GM19025 (cell line): ENCODE results near the gene PTH1R.

Experiments used
- ATAC-seq: cut with Tn5 transposase; IDR thresholded peaks from one replicate; pipeline ENCODE4 v1.9.1; 2021; ENCODE audit warnings: mild to moderate bottlenecking, low read depth, moderate library complexity; ENCODE audit not compliant: unreplicated experiment

The PTH1R gene

GRCh38 chr3:46849045-46849631 lies 28.4 kb upstream of the PTH1R start:
- ATAC-seq: no peak

GRCh38 chr3:46849686-46850467 lies 27.6 kb upstream of the PTH1R start:
- ATAC-seq: no peak

DNA sequence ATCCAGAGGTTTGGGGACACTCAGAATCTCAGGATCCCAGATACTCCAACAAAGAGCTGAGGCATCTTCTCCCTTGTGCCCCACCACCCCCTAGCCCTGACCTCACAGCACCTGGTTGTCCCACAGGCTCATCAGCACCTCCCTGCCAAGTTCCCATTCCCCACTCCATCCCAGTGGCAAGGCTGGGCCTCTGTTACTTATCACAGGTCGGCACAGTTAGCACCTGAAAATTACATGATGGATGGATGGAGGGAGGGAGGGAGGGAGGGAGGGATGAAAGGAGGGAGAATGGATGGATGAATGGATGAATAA lies 27.1 kb upstream of the PTH1R start:
- no peak for ATAC-seq

DNA sequence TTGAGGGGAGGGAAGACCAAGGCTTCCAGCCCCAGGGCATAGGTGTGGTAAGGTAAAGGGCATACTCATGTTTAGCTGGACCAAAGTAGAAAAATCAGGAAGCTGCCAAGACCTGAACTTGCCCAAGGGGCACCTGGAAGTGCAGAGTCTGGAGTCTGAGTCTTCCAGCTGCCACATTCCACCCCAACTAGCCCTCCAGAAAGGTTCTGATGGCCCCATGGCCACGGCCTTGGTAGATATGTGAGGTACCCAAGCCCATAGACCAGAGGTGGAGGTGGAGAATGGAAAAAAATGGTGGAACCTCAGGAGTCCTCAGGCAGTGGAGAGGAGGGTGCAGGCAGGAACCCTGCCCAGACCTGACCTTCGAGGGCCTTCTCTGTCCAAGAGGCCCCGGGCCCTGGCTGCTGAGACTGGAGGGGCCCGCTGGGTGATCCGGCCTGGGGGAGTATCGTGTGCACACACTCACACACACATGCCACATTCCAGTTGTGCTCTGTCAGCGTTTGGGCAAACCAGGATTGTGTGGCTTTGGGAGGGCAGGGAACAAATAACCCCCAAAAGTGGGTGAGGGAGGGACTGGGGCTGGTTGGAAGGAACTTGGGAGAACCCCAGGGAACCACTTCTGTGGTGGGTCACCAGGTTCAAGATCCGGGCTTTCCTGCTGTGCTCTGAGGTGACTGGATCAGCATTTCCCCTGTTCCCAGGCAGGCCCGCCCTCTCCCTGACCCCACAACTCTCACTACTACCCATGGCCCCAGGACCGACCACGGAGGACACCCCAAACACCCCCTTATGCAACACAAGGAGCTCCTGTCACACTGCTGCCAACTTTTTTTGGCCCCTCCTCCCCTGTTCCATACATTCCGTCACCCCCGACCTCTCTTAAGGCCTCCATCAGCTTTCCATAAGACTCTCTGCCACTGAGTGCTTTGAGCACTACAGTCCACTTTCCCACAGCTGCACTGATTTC lies 25.9 kb upstream of the PTH1R start:
- no peak for ATAC-seq

DNA sequence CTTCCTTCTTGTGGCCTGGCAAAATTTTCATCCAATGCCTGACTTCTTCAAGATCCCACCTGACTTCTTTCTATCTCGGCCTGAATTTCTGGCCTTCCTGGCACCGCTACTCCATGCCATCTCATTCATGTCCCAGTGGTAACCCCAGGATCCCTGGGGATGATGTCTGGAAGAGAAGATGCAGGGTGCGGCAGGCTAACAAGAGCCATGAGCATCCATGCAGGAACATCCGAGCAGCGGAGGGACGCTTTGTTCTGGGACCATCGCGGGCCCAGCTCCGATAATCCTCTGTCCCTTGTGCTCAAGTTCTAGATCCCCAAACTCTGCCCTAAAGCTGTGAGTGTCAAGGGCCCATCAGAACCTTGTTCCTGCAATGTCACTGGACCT lies 25.2 kb upstream of the PTH1R start:
- ATAC-seq: no peak

DNA sequence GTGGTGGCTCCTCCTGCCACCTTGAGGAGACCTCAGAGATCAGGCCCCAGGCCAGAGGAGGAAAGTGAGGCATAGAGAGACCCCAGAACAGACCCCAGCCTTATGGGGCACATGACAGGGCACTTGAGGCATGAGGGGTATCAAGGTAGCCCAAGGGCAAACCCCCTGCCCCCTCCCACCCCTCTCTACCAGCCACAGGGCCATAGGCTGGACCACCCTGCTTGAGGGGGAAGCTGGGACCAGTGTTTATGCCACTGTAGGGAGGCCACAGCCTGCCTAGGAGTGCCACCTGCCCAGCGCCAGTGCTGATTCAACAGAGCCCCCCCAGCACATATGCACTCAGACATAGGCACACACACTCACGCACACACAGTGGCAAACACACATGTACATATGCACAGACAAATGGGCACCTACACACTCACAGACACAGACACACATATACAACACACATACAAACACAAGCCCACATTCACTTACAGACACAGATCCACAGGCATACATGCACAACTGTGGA lies 24.6 kb upstream of the PTH1R start:
- ATAC-seq: no peak

GRCh38 chr3:46853441-46854415 lies 23.8 kb upstream of the PTH1R start:
- no peak for ATAC-seq

GRCh38 chr3:46854555-46854991 lies 22.9 kb upstream of the PTH1R start:
- no peak for ATAC-seq

DNA sequence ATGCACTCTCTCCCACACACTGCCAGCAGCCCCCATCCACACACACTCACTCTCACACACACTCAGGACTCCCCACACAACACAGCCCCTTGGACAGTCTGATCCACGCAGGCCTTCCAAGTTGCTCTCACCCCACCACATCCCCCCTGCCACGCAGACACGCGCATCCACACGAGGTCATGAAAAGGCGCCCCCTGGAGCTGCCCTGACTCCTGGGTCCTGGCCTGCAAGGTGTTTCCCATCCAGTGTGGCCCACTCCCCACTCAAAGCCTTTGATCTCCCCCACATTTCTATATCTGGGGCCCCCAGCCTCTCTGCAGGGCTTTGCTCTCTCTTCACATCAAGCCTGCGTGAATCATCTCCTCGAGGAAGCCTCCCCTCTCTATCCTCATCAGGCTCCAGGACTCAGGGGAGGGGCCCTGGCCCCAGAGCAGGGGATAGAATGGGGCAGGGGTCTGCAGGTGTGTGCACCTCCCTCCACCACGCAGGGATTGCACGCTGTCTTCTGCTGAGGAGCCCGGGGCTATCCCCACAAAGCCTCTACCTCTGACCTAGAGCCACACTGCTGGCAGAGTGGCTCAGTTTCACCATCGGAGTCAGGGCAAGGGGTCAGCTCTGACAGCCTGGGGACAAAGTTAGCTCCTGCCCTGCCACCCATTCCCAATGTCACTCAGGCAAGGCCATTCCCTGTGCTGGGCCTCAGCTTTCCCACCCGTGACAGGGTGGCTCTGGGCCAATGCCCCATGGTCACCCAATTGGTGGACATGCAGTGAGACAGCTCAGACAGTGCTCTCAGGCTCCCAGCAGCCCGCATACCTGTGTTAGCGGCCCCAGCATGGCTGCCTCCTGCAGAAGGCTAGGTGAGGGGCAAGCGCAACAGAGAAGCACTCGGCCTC lies 20.7 kb upstream of the PTH1R start:
- ATAC-seq: no peak

GRCh38 chr3:46857485-46858341 lies 19.8 kb upstream of the PTH1R start:
- ATAC-seq: no peak

GRCh38 chr3:46858456-46858855 lies 19.1 kb upstream of the PTH1R start:
- ATAC-seq: no peak

DNA sequence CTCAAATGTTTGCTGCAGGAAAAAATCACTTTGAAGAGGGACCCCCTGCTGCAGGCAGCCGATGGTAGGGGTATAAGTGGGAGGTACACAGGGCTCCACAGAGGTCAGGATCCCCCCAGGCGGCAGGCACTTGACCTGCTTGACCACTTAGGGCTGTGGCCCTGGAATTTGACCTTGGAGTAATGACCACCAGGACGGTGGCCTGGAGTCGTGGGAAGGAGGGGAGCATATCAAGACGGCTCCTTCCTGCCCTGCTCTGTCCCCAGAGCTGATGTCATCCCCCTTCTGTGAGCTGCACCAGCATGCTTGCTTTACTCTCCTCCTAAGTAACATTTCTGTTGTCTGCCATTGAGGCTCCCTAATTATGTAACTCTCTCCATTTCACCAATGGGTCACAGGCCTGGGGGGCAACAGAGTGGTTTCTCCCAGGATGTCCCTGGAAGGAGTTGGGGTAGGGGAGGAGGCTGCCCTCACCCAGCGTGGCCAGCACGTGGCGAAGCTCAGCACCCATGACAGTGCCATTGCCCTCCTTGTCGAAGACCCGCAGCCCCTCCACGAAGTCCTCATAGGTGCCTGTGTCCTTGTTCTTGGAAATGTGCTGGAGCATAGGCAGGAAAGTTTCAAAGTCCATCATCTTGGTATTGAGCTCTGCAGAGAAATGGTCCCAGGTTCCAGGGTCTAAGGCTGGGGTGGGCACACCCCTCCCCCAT lies 18.4 kb upstream of the PTH1R start:
- ATAC-seq: no peak

DNA sequence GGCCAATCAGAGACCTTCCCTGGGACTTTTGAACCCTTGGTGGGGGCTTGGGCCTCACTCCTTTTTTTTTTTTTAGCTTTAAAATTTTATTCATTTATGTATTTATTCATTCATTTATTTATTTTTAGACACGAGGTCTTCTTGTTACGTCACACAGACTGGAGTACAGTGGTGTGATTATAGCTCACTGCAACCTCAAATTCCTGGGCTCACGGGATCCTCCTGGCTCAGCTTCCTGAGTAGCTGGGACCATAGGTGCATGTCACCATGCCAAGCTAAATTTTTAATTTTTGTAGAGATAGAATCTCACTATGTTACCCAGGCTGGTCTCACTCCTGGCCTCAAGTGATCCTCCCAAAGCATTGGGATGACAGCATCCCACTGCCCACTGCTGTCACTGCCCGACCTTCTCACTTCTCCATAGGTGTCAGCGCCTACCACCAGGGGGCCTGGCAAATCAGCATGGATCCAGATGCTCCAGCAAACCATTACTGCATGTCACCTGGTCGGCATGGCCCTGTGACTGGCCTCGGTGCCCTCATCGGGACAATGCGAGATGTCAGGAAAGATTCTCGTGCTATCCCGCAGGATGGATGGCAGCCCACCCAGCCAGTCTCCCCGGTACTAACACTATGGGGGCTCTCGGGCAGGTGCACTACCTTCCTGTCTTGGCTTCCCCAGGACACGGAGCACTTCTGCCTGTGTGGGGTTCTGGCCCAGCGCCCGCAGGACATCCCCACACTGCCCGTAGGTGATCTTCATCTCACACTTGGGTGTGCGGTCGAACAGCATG lies 17.3 kb upstream of the PTH1R start:
- ATAC-seq: no peak

DNA sequence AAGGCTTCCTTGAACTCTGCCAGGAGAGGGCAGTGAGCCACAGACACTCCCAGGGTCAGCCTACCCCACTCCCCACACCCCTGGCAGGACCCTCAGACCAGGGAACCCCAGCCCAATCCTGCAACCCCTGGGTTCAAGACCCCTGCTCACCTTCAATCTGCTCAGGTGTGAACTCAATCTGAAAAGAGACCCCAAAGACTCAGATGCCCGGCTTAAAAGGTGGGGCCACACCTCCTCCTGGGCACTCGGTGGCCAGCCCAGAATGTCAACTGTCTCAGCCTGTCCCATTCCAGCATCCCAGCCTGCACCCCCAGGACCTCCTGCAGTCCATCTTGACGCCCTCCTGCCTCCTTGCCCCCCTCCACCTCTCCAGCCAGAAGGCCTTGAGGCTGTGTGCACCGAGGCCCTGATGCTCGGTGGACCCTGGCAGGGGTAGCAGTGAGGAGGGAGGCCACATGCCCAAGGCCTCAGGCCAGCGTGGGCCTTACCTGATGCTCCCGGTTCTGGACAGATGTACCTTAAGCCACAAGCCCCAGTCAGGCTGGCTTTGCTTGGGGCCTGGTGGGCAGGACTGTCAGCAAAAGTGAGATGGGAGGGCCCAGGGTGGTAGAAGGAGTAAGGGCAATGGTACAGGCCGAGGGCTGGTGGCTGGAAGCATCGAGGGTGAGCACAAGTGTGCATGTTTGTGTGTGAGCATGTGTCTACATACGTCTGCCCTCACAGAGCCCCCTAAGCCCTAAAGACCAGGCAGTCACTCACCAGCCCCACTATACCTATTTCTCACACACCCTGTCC lies 16.5 kb upstream of the PTH1R start:
- ATAC-seq: no peak

DNA sequence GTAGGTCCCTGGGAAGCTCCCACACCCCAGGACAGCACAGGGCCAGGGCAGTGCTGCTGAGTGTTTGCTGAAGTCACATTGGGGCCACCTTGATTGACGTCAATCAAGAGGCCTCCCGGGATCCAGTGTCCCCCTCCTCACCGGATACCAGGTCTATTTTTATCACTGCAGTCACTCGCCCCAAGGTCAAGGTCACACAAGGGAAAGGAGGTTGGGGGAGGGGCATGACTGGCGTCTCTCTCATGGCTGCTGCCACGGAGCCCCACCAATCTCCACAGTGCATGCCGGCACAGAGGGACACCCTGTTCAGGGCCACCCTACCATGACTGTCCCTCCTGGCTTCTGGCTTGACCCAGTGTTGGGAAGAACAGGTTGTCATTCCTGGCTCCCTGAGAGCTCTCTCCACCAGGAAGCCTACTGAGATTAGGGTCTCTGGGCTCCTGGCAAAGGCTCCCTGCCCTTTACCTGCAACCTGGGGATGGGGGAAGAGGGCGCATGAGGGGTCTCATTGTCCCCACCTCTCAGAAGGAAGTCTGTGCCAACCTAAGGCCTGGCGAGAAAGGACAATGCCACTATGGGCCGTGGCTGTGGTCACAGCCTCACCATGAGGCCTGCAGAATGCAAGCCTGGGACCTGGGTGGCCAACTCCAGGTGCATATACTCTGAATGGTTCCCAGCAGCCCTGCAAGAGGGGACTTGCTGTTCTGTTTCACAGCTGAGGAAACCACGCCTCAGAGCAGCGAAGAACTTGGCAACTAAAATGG lies 15.7 kb upstream of the PTH1R start:
- no peak for ATAC-seq
